HCT116 (cell line): Measurements from ENCODE around the gene NOP16.

Source experiments
- CTCF ChIP-seq, 3 experiments: fragments of 200-600 bp in 1 of 3; sonication (generic) in 1 of 3; IDR thresholded peaks in 2 of 3; conservative IDR thresholded peaks in 1 of 3; 2 replicates each; pipeline ENCODE4 v1.5.1; 2012 to 2017; ENCODE audit warnings: low read depth in 2 of 3, low read length in 2 of 3, antibody characterized with exemption in 1 of 3, borderline replicate concordance in 1 of 3, control low read depth in 1 of 3, mild to moderate bottlenecking in 1 of 3, mixed read lengths in 1 of 3, mixed run types in 1 of 3, moderate library complexity in 1 of 3; ENCODE audit not compliant: insufficient read depth in 1 of 3
- EZH2 ChIP-seq: fragments of 200-600 bp; sonication (generic); IDR thresholded peaks from 2 replicates; pipeline ENCODE4 v1.6.1; 2017; ENCODE audit warnings: antibody characterized with exemption, mixed run types
- JUND ChIP-seq: IDR thresholded peaks from 2 replicates; pipeline ENCODE4 v1.6.1; 2012
- SP1 ChIP-seq: IDR thresholded peaks from 2 replicates; pipeline ENCODE4 v1.6.1; 2012; ENCODE audit warnings: low read depth

GRCh38 chr5:176355400-176356178 lies 32.8 kb downstream of the NOP16 start:
- TF ChIP-seq CTCF (IDR thresholded peaks at IDR 0.05 in 2 of 3, conservative IDR thresholded peaks at IDR 0.05 in 1 of 3; ENCODE audit: borderline replicate concordance in 1 of 3, insufficient read depth in 1 of 3, low read depth in 2 of 3, low read length in 2 of 3) (peak in 2 of 3 experiments; percentile 22 to 27; a peak in 3 of 6 replicates), SP1 (no peak), JUND (no peak), EZH2 (no peak)
